ENCODE measurements around the gene SORCS1.
"Not testable (repeated sequence)": the region's sequence is repeated elsewhere in the genome, so short reads cannot be mapped to it uniquely, and the experiment has no call there.

Gene SORCS1

GRCh38 chr10:107051769-107052168 lies 112.7 kb downstream of the SORCS1 start:
- DNase-seq (ENCODE audit: low read depth), result no peak

GRCh38 chr10:107043461-107043860 lies 121.0 kb downstream of the SORCS1 start:
- DNase-seq (ENCODE audit: low read depth), result no peak

- DNase-seq (ENCODE audit: low read depth), result no peak
These were observed 127.0 kb downstream of the SORCS1 start for GRCh38 chr10:107037192-107038122.

- no peak for DNase-seq (ENCODE audit: low read depth)
These were observed 130.6 kb downstream of the SORCS1 start for GRCh38 chr10:107033799-107034422.

- DNase-seq (ENCODE audit: low read depth), result no peak
These were observed 131.7 kb downstream of the SORCS1 start for GRCh38 chr10:107032700-107033401.

GRCh38 chr10:107031931-107032699 lies 132.4 kb downstream of the SORCS1 start:
- peak; percentile 2 for DNase-seq (ENCODE audit: low read depth)

GRCh38 chr10:107028236-107028635 lies 136.3 kb downstream of the SORCS1 start:
- no peak for DNase-seq (ENCODE audit: low read depth)

GRCh38 chr10:107025676-107026075 lies 138.8 kb downstream of the SORCS1 start:
- no peak for DNase-seq (ENCODE audit: low read depth)

- not testable (repeated sequence) for DNase-seq (ENCODE audit: low read depth)
These were observed 140.5 kb downstream of the SORCS1 start for GRCh38 chr10:107024033-107024432.

- DNase-seq (ENCODE audit: low read depth), result no peak
These were observed 141.7 kb downstream of the SORCS1 start for GRCh38 chr10:107022600-107023354.

- DNase-seq (ENCODE audit: low read depth), result no peak
These were observed 145.4 kb downstream of the SORCS1 start for GRCh38 chr10:107019154-107019553.

- no peak for DNase-seq (ENCODE audit: low read depth)
These were observed 151.1 kb downstream of the SORCS1 start for GRCh38 chr10:107013258-107014006.

- DNase-seq (ENCODE audit: low read depth), result no peak
These were observed 152.5 kb downstream of the SORCS1 start for GRCh38 chr10:107011992-107012391.

GRCh38 chr10:107011105-107011504 lies 153.4 kb downstream of the SORCS1 start:
- no peak for DNase-seq (ENCODE audit: low read depth)

GRCh38 chr10:107010531-107010930 lies 154.0 kb downstream of the SORCS1 start:
- DNase-seq (ENCODE audit: low read depth), result no peak

GRCh38 chr10:107004362-107004761 lies 160.1 kb downstream of the SORCS1 start:
- no peak for DNase-seq (ENCODE audit: low read depth)

GRCh38 chr10:107002068-107002467 lies 162.4 kb downstream of the SORCS1 start:
- no peak for DNase-seq (ENCODE audit: low read depth)

GRCh38 chr10:106999118-106999707 lies 165.3 kb downstream of the SORCS1 start:
- DNase-seq (ENCODE audit: low read depth), result no peak

GRCh38 chr10:106997721-106998120 lies 166.8 kb downstream of the SORCS1 start:
- no peak for DNase-seq (ENCODE audit: low read depth)

- DNase-seq (ENCODE audit: low read depth), result no peak
These were observed 168.0 kb downstream of the SORCS1 start for GRCh38 chr10:106996510-106996909.

All from ELR (cell line).